ENCODE measurements around the gene ABCA13. TPM values are rescaled to one million over a fixed set of nuclear protein-coding genes. Genes with fewer than 3 reads are reported as not detected.
A peak's percentile ranks its signal among the peaks of the same experiment; 100 is the strongest.

Gene ABCA13
- total RNA-seq, 1 donor from 2014 or later: not detected

DNA sequence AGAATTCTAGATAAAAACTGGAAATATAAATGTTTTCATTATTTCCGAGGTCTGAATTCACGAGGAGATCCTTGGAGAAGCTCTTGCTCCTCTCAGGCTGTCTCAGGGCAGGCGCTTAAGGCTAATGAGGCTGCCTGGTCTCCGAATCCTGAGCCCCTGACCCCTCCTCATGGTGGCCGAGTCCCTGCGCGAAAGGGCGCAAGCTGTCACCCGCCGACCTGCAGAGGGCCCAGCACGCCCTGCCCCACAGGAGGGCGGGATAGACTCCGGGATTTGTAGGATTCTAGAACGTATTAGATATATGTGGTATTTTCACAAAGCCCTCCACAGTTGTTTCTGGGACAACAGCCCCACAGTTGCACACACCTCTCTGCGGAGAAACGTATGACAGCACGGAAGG, 284.1 kb downstream of the ABCA13 start:
- H3K4me3 Mint-ChIP-seq: no peak overlapping the region
- peaks cover 3% of the 10 kb centered on the region for H3K4me1 Mint-ChIP-seq
- TF ChIP-seq EZH2phosphoT487 (IDR thresholded peaks at IDR 0.05) (no peak), EZH2 (IDR thresholded peaks at IDR 0.05) (no peak)
- TF ChIP-seq, protein P1, sequence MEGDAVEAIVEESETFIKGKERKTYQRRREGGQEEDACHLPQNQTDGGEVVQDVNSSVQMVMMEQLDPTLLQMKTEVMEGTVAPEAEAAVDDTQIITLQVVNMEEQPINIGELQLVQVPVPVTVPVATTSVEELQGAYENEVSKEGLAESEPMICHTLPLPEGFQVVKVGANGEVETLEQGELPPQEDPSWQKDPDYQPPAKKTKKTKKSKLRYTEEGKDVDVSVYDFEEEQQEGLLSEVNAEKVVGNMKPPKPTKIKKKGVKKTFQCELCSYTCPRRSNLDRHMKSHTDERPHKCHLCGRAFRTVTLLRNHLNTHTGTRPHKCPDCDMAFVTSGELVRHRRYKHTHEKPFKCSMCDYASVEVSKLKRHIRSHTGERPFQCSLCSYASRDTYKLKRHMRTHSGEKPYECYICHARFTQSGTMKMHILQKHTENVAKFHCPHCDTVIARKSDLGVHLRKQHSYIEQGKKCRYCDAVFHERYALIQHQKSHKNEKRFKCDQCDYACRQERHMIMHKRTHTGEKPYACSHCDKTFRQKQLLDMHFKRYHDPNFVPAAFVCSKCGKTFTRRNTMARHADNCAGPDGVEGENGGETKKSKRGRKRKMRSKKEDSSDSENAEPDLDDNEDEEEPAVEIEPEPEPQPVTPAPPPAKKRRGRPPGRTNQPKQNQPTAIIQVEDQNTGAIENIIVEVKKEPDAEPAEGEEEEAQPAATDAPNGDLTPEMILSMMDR (IDR thresholded peaks at IDR 0.05): no peak
- H3K27me3 ChIP-seq: no peaks in the 10 kb centered on the region
- DNase-seq (ENCODE audit: low spot score): no peak
- peaks cover 2% of the 10 kb centered on the region for H3K27me3 Mint-ChIP-seq (ENCODE audit: insufficient read depth, low read depth)
- no peaks in the 10 kb centered on the region for H3K9me3 Mint-ChIP-seq
- no peaks in the 10 kb centered on the region for H3K4me1 ChIP-seq
- H2AFZ ChIP-seq (replicated peaks): no peak overlapping the region
- H3K9ac ChIP-seq: no peak overlapping the region
- H3K27ac ChIP-seq: no peak overlapping the region
- H3F3A ChIP-seq (ENCODE audit: low read depth): no peaks in the 10 kb centered on the region
- no peak overlapping the region for H3K27ac Mint-ChIP-seq
- no peak overlapping the region for H3K4me2 ChIP-seq
- no peaks in the 10 kb centered on the region for H3K36me3 Mint-ChIP-seq
- no peaks in the 10 kb centered on the region for H3K79me2 ChIP-seq (ENCODE audit: low read depth)
- no peak overlapping the region for H3K4me3 ChIP-seq
- no peaks in the 10 kb centered on the region for H4K20me1 ChIP-seq (ENCODE audit: low read depth)
- H3K36me3 ChIP-seq: no peaks in the 10 kb centered on the region
- H3K9me3 ChIP-seq (ENCODE audit: low read depth): no peaks in the 10 kb centered on the region

- DNase-seq (ENCODE audit: low spot score): no peak
- TF ChIP-seq EZH2phosphoT487 (IDR thresholded peaks at IDR 0.05): no peak
- no peak for TF ChIP-seq EZH2 (IDR thresholded peaks at IDR 0.05)
- TF ChIP-seq, protein P1 (IDR thresholded peaks at IDR 0.05): no peak
- H3K27ac Mint-ChIP-seq: no peak overlapping the region
- Histone ChIP-seq H3K79me2 (ENCODE audit: low read depth) (no peaks in the 10 kb centered on the region), H2AFZ (replicated peaks) (peak overlapping the region; percentile 10), H3K27ac (no peak overlapping the region), H3K4me3 (no peak overlapping the region), H4K20me1 (ENCODE audit: low read depth) (no peaks in the 10 kb centered on the region), H3K9ac (no peak overlapping the region), H3K4me2 (no peak overlapping the region), H3F3A (ENCODE audit: low read depth) (no peaks in the 10 kb centered on the region), H3K36me3 (no peaks in the 10 kb centered on the region), H3K4me1 (no peaks in the 10 kb centered on the region), H3K9me3 (ENCODE audit: low read depth) (no peaks in the 10 kb centered on the region), H3K27me3 (no peaks in the 10 kb centered on the region)
- peaks cover 2% of the 10 kb centered on the region for H3K27me3 Mint-ChIP-seq (ENCODE audit: insufficient read depth, low read depth)
- H3K36me3 Mint-ChIP-seq: no peaks in the 10 kb centered on the region
- peaks cover 3% of the 10 kb centered on the region for H3K4me1 Mint-ChIP-seq
- H3K4me3 Mint-ChIP-seq: no peak overlapping the region
- no peaks in the 10 kb centered on the region for H3K9me3 Mint-ChIP-seq
These were observed 287.7 kb downstream of the ABCA13 start for GRCh38 chr7:48458701-48459524.

DNA sequence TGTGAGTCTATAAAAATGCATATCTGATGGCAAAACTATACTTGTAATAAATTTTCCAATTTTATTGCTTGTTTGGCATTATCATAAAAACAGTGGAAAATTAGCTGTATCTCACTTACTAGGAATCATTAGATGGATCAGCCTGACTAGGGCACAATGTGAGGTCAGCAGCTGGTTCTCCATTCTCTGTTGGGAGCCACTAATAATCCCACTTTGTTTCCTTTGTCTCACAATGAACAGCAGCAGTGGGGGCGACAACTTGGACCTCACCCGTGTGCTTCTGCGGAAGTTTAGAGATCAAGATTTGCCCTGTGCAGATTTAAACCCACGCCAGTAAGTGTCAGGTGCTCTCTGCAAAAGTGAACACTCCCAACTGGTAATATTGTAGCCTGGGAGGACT, 295.5 kb downstream of the ABCA13 start:
- H3K9me3 Mint-ChIP-seq: peaks cover 2% of the 10 kb centered on the region
- H3K27me3 Mint-ChIP-seq (ENCODE audit: insufficient read depth, low read depth): peaks cover 7% of the 10 kb centered on the region
- H3F3A ChIP-seq (ENCODE audit: low read depth): peaks cover 6% of the 10 kb centered on the region
- peaks cover 22% of the 10 kb centered on the region for H3K4me1 Mint-ChIP-seq
- no peaks in the 10 kb centered on the region for H3K9me3 ChIP-seq (ENCODE audit: low read depth)
- H3K36me3 Mint-ChIP-seq: peaks cover 1% of the 10 kb centered on the region
- H4K20me1 ChIP-seq (ENCODE audit: low read depth): no peaks in the 10 kb centered on the region
- H3K4me2 ChIP-seq: peak overlapping the region; percentile 35
- no peaks in the 10 kb centered on the region for H3K79me2 ChIP-seq (ENCODE audit: low read depth)
- H3K27ac ChIP-seq: no peak overlapping the region
- TF ChIP-seq, protein P1 (IDR thresholded peaks at IDR 0.05): no peak
- TF ChIP-seq EZH2 (IDR thresholded peaks at IDR 0.05) (no peak), EZH2phosphoT487 (IDR thresholded peaks at IDR 0.05) (no peak)
- H3K27ac Mint-ChIP-seq: no peak overlapping the region
- H3K27me3 ChIP-seq: no peaks in the 10 kb centered on the region
- H3K36me3 ChIP-seq: no peaks in the 10 kb centered on the region
- H2AFZ ChIP-seq (replicated peaks): no peak overlapping the region
- DNase-seq (ENCODE audit: low spot score): peak; percentile 71
- H3K4me1 ChIP-seq: peaks cover 29% of the 10 kb centered on the region
- H3K4me3 ChIP-seq: no peak overlapping the region
- H3K4me3 Mint-ChIP-seq: no peak overlapping the region
- H3K9ac ChIP-seq: no peak overlapping the region

Data from neural progenitor cell (in vitro differentiated cells).